Stimulated activated CD8-positive, alpha-beta memory T cell treated with anti-CD3 and anti-CD28 coated beads, Interleukin-2, amount 100 ng/mL, for 48 hours (primary cell): Measurements from ENCODE around the gene ICE2.
A peak's percentile ranks its signal among the peaks of the same experiment; 100 is the strongest.

Source experiments
- DNase-seq, 2 donors: peaks; one replicate each; pipeline ENCODE4 v3.0.0-alpha.2; 2020; ENCODE audit warnings: low read depth in 2 of 2

The ICE2 gene, protein sequence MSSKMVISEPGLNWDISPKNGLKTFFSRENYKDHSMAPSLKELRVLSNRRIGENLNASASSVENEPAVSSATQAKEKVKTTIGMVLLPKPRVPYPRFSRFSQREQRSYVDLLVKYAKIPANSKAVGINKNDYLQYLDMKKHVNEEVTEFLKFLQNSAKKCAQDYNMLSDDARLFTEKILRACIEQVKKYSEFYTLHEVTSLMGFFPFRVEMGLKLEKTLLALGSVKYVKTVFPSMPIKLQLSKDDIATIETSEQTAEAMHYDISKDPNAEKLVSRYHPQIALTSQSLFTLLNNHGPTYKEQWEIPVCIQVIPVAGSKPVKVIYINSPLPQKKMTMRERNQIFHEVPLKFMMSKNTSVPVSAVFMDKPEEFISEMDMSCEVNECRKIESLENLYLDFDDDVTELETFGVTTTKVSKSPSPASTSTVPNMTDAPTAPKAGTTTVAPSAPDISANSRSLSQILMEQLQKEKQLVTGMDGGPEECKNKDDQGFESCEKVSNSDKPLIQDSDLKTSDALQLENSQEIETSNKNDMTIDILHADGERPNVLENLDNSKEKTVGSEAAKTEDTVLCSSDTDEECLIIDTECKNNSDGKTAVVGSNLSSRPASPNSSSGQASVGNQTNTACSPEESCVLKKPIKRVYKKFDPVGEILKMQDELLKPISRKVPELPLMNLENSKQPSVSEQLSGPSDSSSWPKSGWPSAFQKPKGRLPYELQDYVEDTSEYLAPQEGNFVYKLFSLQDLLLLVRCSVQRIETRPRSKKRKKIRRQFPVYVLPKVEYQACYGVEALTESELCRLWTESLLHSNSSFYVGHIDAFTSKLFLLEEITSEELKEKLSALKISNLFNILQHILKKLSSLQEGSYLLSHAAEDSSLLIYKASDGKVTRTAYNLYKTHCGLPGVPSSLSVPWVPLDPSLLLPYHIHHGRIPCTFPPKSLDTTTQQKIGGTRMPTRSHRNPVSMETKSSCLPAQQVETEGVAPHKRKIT

DNA sequence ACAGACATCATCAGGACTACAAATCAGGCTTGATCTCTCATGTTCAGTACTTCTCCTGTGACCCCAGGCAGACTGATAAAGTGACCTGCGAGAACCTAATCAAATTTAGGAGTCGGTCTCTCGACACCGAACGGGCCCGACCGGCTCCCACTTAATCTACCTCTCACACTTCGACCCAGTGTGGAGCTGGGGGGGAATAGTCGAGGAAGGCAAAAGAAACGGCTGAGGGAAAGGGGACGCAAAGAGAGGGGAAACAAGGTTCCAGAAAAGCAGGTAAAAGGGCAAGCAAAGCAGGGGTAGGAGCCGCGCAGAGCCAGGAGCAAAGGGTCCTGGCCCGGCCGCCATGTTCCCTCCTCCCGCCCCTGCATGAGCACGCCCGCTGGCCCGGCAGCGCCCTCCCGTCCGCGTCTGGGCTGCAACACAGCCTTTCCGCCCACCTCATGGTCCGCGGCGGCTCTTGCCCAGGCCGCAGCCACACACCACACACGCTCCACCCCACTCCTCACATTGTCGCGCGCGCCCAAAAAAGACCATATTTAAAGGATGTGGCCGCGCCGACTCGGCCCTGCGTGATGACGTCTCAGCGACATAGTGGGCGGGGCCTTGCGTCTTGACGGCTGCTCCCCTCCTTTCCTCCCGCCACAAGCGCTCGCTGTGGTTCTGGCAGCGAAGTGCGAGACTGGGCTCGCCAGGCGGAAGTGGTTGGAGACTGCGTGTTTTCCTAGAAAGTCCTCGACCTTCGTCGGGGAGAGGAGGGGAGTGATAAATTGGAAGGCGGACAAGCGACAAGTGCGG, at the start of gene ICE2:
Gene ICE2, minus strand, starts transcription at position 577 of the 795 bp plus-strand sequence. CDS start 1,165 bp downstream, outside the sequence.
- DNase-seq: peak; percentile 96 to 97

DNA sequence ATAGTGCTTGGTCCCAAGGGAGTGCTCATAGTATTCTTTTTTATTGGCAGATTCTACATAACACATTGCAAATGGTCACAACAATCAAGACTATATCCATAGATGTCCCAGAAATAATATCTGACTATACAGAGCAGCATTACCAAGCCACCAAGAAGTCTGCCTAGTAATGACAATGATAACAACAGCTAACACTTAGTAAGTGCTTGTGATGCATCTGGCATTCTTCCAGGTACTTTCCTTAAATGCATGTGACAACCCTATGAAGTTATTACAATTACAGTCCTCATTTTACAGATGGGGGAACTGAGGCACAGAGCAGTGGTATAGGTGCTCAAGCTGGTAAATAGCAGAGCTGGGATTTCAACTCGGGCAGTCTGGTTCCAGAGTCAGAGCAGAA, 49.6 kb upstream of the ICE2 start:
- no peak for DNase-seq

DNA sequence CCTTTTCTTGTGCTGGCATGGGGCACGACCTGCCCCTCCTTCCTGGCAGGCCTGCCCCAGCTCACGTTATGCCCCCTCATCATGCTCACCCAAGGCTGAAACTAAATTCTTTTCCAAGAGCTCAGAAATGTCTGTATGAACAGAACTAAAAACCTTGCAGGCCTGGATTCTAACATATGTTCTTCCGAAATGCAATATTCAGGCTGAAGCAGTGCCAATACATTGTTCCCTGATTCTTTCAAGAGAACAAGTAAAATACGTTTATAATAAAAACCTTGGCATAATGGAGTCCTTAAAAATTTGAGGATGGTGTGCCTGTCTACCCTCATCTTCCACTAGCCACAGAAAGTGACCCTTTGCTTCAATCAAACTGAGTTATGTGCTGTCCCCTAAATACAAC, 48.5 kb upstream of the ICE2 start:
- no peak for DNase-seq

DNA sequence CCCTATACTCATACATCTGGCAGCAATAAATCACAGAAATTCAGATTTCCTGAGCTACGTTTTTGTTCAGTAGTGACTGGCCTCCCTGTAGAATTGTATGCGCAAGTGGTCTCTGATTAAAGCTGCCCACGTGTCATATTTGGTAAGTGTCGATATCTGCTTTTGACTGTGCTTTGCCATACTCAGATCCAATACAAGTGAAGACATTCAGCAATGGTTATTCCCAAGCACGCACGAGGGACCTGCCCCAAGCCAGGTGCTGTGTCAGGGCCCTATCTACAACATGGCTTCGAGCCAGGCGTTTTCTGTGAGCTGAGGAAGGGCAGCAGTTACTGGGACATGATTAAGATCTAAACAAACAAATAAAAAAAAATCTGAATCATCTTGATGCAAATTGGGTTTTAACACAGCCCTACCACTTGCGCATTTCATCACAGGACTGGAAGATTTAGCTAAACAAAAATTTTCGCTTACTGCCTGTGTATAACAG, 47.2 kb upstream of the ICE2 start:
- DNase-seq: no peak

DNA sequence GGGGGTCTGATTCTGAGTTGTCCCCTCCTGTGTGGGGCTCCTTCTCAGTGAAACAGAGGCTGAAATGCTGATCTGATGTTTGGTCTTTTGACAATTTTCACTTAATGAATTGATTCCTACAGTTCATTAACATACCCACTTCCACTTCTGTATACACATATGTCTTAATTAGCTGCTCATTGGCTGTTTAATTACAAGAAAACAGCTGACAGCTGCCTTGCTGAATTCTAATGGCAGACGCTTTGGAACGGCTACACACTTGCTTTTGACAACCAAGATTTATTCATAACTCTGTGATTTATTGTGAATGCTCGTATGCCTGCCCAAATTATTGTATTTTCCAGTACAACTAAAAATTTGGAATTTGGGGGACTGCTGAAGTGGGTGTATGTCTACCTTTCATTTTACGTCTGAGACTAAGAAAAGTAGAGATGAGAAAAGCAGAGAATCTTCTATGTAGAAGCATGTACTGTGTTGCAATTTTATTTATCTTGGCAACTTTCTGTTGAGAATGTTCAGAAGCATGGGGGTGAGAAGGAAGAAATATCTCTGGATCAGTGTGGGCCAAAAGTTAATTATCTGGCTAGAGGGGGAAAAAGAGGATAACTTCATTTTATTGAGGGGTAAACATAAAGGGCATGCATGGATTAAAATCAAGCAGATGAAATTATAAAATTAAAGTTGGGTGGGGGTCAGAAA, 46.5 kb upstream of the ICE2 start:
- no peak for DNase-seq

DNA sequence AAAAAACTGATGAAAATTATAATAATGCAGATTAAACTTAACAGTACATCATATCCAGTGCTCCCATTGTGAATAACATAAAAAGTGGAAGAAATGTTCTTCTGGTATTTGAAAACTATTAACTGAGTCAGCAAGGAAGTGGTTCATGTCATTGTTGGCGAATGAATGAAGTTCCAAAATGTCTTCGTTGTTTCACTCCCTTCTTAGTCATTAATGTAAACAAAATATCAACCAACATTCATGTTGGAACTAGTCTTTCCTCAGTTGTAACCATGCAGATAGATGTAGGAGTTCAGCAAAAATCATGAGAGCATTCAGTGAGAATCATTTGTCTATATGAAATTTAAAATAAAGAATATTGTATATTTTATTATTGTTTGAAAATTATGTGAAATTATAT, 44.1 kb upstream of the ICE2 start:
- DNase-seq: no peak

DNA sequence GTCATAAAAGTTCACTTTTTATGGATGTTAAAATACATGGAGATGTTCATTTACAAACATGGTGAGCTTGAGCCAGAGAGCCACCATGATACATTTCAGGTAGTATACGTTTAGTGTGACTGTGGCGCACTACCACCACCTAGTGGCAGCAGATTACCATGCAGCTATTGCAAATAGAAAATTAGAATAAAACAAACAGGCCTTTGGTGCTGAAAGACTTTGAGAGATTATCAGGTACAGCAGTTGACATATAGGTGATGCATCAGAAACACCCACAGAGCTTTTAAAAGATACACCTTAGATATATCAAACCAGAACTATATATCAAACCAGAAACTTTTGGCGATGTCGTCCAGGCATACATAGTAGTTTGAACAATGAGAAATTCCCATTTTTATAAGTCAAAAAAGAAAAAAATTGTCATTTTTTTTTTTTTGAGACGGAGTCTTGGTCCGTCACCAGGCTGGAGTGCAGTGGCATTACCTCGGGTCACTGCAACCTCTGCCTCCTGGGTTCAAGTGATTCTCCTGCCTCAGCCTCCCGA, 42.0 kb upstream of the ICE2 start:
- DNase-seq: peak; percentile 59 to 75

GRCh38 chr15:60520013-60520824, 41.3 kb upstream of the ICE2 start:
- no peak for DNase-seq

GRCh38 chr15:60519218-60519617, 40.3 kb upstream of the ICE2 start:
- DNase-seq: no peak

DNA sequence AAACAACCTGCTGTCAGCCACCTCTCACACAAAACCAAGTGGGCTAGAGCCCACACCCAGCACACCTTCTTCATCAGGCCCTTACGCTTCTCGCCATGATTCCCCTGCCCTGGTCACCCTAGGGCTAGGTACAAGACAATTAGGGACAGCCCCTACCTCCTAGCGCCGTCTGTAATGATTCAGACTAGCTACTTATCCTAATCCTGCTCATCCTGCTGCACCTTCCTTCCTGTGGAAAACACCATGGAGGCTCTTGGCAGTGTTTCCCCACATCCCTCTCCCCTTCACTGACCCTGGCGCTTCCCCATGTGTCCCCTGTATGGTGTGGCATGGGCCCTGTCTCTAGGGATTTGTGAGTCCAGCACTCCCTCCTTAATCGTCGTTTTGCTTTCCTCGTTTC, 39.6 kb upstream of the ICE2 start:
- DNase-seq: no peak

DNA sequence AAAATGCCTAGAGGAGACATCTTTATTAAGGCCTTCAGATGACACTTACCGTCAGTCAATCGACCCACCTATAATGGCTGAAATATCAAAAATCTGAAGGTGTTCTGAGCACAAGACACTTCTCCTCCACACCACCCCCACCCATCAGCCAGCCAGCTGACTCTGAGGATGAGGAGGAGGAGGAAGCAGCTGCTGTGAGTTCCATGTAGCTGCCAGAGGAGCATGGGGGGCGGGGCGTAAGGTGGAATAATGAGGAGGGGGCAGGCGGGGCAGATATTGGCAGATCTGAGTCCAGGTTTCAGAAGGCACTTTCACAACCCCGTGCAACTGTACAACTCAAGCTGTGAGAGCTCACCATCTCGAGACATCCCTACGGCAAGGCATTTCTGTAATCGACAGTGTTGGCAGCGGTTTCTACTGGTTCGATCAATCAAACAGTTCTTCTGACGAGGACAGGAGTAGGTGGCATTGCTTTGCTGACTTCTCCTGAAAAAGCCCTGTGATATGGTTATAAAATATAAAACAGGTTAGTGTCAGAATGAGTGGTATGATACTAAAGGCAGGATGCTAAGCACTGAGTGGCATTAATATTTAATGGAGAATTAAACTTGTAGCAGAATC, 35.4 kb upstream of the ICE2 start:
- DNase-seq: no peak

GRCh38 chr15:60513676-60514075, 34.7 kb upstream of the ICE2 start:
- DNase-seq: no peak

- no peak for DNase-seq
Measured at GRCh38 chr15:60512937-60513336, 34.0 kb upstream of the ICE2 start.

DNA sequence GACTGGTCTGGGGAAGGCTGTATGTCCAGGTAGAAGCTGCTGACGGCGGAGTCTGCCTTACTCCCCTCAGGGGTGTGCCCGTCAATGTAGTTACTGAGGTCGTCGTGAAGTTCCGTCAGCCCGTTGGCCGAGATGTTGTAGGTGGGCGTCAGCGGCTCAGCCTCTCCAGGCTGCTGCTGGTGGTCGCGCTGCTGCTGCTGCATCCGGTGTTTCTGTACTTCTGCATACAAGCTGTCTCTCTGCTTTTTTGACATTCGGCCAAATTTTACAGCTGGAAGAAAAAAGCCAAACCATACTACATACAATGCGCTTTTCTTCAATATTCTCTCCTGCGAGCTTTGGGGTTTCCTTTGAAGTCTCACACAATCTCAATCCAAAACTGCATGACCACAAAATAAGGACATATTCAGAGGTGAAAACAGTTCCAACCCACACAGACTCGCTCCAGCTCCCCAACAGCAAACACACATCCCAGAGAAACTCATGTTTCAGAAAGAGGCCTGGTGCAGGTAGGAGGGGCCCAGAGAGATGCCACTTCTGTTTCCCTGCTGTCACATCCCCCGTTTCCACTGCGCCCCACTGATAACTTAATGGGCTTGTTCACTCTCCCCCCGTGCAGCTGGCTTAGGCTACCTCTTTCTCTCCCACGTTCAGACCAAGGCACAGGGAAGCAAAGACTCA, 32.5 kb upstream of the ICE2 start:
- DNase-seq: peak in 1 of 2 donors; percentile 6

- DNase-seq: no peak
Measured at GRCh38 chr15:60510006-60510405, 31.1 kb upstream of the ICE2 start.

DNA sequence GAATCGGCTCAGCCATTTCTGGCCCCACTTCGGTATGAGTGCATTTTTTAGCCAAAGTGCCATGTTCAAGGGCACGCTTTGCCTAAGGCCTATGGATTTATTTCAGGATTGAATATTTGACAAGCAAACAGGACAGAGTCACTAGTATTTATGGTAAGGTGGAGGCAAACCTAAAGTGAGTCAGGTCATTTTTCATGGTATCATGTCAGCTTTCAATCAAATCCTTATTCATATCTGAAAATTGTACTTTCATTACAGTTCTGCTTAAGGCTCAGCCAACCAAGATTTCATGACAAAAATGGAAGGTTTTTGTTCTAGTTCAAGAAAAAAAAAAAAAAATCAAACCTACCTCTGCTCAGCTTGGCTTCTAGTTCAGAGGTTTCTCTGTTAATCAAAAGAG, 30.5 kb upstream of the ICE2 start:
- DNase-seq: no peak

DNA sequence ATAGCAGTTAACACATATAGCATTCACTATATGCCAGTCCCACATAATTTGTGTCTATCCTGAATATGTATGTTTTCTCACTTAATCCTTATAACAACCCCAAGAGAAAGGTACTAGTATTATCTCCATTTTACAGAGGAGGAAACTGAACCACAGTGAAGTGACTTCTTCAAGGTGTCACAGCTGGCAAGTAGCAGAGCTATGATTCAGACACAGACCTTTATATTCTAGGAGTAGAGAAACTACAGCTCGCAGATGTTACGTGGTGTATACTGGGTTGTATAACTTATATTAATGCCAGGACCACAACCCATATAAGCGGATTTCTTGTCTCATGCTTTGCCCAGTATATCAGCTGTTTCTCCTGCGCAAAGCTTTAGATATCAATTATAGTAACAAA, 29.5 kb upstream of the ICE2 start:
- DNase-seq: no peak

- no peak for DNase-seq
Measured at GRCh38 chr15:60507596-60508424, 28.9 kb upstream of the ICE2 start.
